Subcutaneous adipose tissue (tissue), 4 donors: ENCODE data around the gene PHF23. TPM values are rescaled to one million over a fixed set of nuclear protein-coding genes. Genes with fewer than 3 reads are reported as not detected.

ENCODE experiments used
- total RNA-seq, 4 donors: library from RNA; depleted of rRNA; stranded (reverse); fragments of >200 nt; gene quantifications; one replicate each; pipeline ENCODE4 v1.1.0, GENCODE V29; 2016
- TF ChIP-seq, protein P1 (sequence below): fragments of 450-650 bp; IDR thresholded peaks from one replicate; pipeline ENCODE4 v1.5.1; 2016; ENCODE audit warnings: low read depth, mild to moderate bottlenecking, control low read depth, antibody characterized with exemption, moderate library complexity

Gene PHF23
- total RNA-seq, 4 donors from 2014 or later = 14.5 to 27.6 (median 19.3) TPM

DNA sequence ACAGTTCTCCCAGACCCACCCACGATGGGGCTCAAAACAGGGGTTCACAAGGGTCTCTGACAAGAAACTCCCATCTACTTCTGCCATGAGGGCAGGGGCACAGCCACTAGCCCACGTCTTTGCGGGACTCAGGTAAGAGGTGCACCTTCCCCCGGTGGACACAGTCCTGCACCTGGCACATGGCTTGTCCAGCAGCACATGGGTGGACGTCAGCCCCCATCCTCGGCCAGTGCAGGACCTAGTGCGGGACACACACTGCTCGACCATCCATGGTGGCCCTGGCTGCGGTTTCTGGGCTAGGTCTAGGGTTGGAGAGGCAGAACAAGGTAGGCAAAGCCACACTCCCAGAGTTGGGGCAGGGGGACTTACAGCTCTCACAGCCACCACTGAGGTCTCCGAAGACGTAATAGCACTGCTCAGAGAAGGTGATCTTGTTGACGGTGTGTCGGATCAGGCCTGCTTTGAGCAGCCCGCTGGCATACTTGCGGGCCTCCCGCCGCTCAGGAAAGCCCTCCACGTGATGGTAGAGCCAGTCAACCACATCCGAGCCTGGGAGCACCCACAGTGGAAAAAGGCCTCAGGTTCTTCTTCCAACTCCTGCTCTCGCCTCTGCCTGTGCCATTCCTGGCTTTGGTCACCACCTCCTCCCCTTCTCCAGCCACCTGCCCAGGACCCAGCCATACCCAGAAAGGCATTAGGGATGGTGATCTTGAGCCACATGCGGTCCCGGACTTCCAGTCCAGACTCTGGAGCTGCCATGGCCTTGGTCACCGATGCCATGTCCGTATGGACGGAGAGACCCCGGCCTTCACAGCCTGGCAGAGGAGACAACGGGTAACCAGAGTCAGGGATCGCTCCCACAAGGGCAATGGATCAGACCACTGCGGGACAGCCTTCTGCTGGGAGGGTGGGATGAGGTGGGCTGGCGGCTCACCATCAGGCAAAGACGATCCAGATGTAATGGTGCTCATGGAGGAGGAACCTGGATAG, 12.2 kb downstream of the PHF23 start:
- TF ChIP-seq, protein P1, sequence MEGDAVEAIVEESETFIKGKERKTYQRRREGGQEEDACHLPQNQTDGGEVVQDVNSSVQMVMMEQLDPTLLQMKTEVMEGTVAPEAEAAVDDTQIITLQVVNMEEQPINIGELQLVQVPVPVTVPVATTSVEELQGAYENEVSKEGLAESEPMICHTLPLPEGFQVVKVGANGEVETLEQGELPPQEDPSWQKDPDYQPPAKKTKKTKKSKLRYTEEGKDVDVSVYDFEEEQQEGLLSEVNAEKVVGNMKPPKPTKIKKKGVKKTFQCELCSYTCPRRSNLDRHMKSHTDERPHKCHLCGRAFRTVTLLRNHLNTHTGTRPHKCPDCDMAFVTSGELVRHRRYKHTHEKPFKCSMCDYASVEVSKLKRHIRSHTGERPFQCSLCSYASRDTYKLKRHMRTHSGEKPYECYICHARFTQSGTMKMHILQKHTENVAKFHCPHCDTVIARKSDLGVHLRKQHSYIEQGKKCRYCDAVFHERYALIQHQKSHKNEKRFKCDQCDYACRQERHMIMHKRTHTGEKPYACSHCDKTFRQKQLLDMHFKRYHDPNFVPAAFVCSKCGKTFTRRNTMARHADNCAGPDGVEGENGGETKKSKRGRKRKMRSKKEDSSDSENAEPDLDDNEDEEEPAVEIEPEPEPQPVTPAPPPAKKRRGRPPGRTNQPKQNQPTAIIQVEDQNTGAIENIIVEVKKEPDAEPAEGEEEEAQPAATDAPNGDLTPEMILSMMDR = no peak

DNA sequence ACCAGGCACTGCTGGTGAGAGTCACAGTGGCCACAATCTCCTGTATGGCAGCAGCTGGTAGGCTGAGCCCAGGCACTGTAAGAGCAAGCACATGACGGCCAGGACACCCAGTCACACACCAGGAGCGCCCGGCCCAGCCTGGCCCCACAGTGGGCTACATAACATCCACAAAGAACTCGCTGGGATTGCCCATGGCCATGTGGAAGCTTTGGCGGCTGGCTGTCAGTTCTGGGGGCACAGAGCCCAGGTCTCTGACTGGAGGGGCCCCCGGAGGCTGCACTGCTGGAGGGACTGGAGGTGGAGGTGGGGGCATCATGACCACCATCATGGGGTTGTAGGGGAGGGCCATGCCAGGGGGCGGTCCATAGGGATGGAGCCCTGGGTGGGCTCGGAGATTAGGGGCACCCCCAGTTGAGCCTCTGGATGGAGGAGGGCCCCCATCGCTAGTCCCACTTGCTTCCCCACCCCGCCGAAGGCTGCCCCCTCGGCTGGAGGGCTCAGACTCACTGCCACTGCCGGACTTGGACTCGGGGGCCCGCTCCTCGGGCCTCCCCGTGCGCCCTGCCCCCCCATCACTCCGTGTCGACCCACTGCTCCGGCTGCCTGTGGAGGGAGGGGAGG, 13.4 kb downstream of the PHF23 start:
- TF ChIP-seq, protein P1 = no peak

DNA sequence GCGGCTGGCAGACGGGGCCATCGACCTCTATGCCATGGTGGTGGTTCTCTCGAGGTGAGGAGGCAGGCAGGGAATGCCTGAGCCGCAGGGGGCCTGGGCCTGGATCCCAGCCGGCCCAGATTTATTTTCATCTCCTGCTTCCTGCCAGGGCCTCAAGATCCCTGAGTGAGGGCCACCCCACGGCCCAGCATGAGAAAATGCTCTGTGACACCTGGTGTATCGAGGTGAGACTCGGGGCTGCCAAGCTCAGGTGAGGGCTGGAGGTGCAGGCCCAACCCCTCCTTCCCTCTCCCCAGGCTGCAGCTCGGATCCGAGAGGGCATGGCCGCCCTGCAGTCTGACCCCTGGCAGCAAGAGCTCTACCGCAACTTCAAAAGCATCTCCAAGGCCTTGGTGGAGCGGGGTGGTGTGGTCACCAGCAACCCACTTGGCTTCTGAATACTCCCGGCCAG, 14.6 kb downstream of the PHF23 start:
- TF ChIP-seq, protein P1 = no peak

DNA sequence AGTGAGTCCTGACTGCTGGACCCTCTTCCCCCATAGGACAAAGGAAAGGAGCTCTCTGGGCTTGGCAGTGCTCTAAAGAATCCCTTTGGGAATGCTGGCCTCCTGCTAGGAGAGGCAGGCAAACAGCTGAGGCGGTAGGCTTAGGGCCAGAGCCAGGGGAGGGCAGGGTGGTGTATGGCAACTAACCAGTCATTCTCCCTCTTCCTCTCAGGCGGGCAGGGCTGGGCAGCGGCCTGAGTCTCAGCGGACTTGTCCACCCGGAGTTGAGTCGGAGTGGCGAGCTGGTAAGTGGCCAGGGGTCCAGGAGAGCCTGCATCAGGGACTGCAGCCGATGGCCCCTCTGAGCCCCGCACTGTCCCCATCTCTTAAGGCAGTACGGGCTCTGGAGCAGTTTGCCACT, 15.1 kb downstream of the PHF23 start:
- TF ChIP-seq, protein P1 = no peak

DNA sequence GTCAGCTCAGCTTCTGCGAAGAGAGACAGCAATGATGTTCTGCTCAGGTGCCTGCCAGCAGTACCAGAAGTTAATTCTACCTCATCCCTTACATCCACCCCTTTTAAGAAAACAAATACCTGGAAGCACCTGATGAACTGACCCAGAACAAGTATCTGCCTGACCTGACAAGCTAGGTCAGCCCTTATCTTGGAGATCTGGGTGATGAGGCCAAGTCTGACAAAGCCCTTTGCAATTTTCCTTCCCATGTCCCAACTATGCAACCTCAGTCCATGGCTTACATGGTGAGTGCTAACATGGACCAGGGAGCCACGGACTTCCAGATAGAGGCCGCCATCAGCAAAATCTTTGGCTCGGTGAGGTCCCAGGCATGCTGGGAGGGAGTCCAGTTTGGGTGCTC, 15.9 kb downstream of the PHF23 start:
- TF ChIP-seq, protein P1 = no peak

DNA sequence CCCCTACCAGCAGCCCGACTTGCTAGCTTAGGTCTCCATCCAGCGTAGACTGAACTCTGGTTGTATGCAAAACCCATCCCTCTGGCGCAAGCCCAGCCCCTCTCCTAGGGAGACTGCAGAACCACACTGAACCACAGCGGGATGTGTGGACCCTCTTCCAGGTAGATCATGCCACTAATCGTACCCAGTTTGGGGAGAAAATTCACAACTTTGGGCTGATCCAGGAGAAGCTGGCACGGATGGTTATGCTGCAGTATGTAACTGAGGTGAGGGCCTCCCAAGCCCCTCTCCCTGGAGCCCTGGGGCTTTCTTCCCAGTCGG, 16.3 kb downstream of the PHF23 start:
- TF ChIP-seq, protein P1 = no peak
